HUES48 (cell line): Measurements from ENCODE around the gene ENHO.

Experiments
- H3K27ac ChIP-seq: one replicate; pipeline ENCODE4 v1.7.0; 2013; ENCODE audit warnings: low read depth, low read length, inconsistent platforms
- H3K27me3 ChIP-seq: 2 replicates; pipeline ENCODE4 v1.6.1; 2013; ENCODE audit warnings: mild to moderate bottlenecking, low read length; ENCODE audit not compliant: control insufficient read depth, insufficient read depth
- H3K36me3 ChIP-seq: 2 replicates; pipeline ENCODE4 v1.6.1; 2013; ENCODE audit warnings: low read length; ENCODE audit not compliant: control insufficient read depth, insufficient read depth
- H3K4me1 ChIP-seq: 2 replicates; pipeline ENCODE4 v1.6.1; 2013; ENCODE audit warnings: mild to moderate bottlenecking, low read length; ENCODE audit not compliant: control insufficient read depth, insufficient read depth
- H3K4me3 ChIP-seq: 2 replicates; pipeline ENCODE4 v1.5.1; 2013; ENCODE audit warnings: mild to moderate bottlenecking, low read depth, low read length
- H3K9ac ChIP-seq: 2 replicates; pipeline ENCODE4 v1.6.1; 2013; ENCODE audit warnings: mild to moderate bottlenecking, low read depth, low read length, moderate library complexity
- H3K9me3 ChIP-seq: 2 replicates; pipeline ENCODE4 v1.6.1; 2013; ENCODE audit warnings: low read length; ENCODE audit not compliant: control insufficient read depth, insufficient read depth

The ENHO gene

GRCh38 chr9:34522091-34522887 lies 501 bp downstream of the ENHO start:
- H3K27me3 ChIP-seq, result peaks cover 31% of the 10 kb centered on the region
- peak overlapping the region; percentile 70 for H3K4me3 ChIP-seq
- no peaks in the 10 kb centered on the region for H3K36me3 ChIP-seq
- no peaks in the 10 kb centered on the region for H3K9me3 ChIP-seq
- peaks cover 6% of the 10 kb centered on the region for H3K4me1 ChIP-seq
- no peak overlapping the region for H3K27ac ChIP-seq
- H3K9ac ChIP-seq, result no peak overlapping the region

- Histone ChIP-seq H3K9ac (no peak overlapping the region), H3K4me3 (no peak overlapping the region; the same call in 1 of the 2 replicates), H3K27ac (no peak overlapping the region), H3K27me3 (peaks cover 31% of the 10 kb centered on the region), H3K9me3 (no peaks in the 10 kb centered on the region), H3K4me1 (peaks cover 6% of the 10 kb centered on the region), H3K36me3 (no peaks in the 10 kb centered on the region)
Measured at GRCh38 chr9:34521406-34522045, 1.3 kb downstream of the ENHO start.

GRCh38 chr9:34520505-34521385 lies 2.0 kb downstream of the ENHO start:
- Histone ChIP-seq H3K9me3 (no peaks in the 10 kb centered on the region), H3K4me1 (peaks cover 6% of the 10 kb centered on the region), H3K27ac (no peak overlapping the region), H3K27me3 (peaks cover 27% of the 10 kb centered on the region), H3K4me3 (no peak overlapping the region), H3K9ac (no peak overlapping the region), H3K36me3 (no peaks in the 10 kb centered on the region)

- H3K4me3 ChIP-seq, result no peak overlapping the region
- no peak overlapping the region for H3K27ac ChIP-seq
- H3K27me3 ChIP-seq, result peaks cover 27% of the 10 kb centered on the region
Measured at GRCh38 chr9:34520096-34520495, 2.7 kb downstream of the ENHO start.

GRCh38 chr9:34519321-34520020 lies 3.3 kb downstream of the ENHO start:
- Histone ChIP-seq H3K27me3 (peaks cover 20% of the 10 kb centered on the region), H3K4me3 (no peak overlapping the region), H3K4me1 (peaks cover 6% of the 10 kb centered on the region), H3K9ac (no peak overlapping the region), H3K9me3 (no peaks in the 10 kb centered on the region), H3K27ac (no peak overlapping the region), H3K36me3 (no peaks in the 10 kb centered on the region)

More at GRCh38 chr9:34520096-34520495, 2.7 kb downstream of the ENHO start:
- Histone ChIP-seq H3K36me3 (no peaks in the 10 kb centered on the region), H3K9me3 (no peaks in the 10 kb centered on the region), H3K9ac (no peak overlapping the region), H3K4me1 (peaks cover 6% of the 10 kb centered on the region)

GRCh38 chr9:34518896-34519295 lies 3.9 kb downstream of the ENHO start:
- Histone ChIP-seq H3K27me3 (peaks cover 15% of the 10 kb centered on the region), H3K4me1 (peaks cover 8% of the 10 kb centered on the region), H3K4me3 (no peak overlapping the region), H3K36me3 (no peaks in the 10 kb centered on the region), H3K27ac (no peak overlapping the region), H3K9me3 (no peaks in the 10 kb centered on the region), H3K9ac (no peak overlapping the region)

- no peak overlapping the region for H3K9ac ChIP-seq
- no peak overlapping the region for H3K4me3 ChIP-seq
- peaks cover 12% of the 10 kb centered on the region for H3K27me3 ChIP-seq
Measured at GRCh38 chr9:34518110-34518616, 4.6 kb downstream of the ENHO start.

GRCh38 chr9:34517185-34517584 lies 5.6 kb downstream of the ENHO start:
- H3K9ac ChIP-seq, result no peak overlapping the region
- peaks cover 7% of the 10 kb centered on the region for H3K27me3 ChIP-seq
- no peak overlapping the region for H3K27ac ChIP-seq

More at GRCh38 chr9:34518110-34518616, 4.6 kb downstream of the ENHO start:
- no peaks in the 10 kb centered on the region for H3K36me3 ChIP-seq
- H3K27ac ChIP-seq, result no peak overlapping the region
- H3K4me1 ChIP-seq, result peaks cover 10% of the 10 kb centered on the region
- H3K9me3 ChIP-seq, result no peaks in the 10 kb centered on the region

GRCh38 chr9:34515959-34516358 lies 6.8 kb downstream of the ENHO start:
- Histone ChIP-seq H3K36me3 (no peaks in the 10 kb centered on the region), H3K27ac (no peak overlapping the region), H3K4me1 (peaks cover 32% of the 10 kb centered on the region)

More at GRCh38 chr9:34517185-34517584, 5.6 kb downstream of the ENHO start:
- Histone ChIP-seq H3K36me3 (no peaks in the 10 kb centered on the region), H3K4me3 (no peak overlapping the region), H3K4me1 (peaks cover 20% of the 10 kb centered on the region), H3K9me3 (no peaks in the 10 kb centered on the region)

GRCh38 chr9:34514816-34515215 lies 8.0 kb downstream of the ENHO start:
- no peaks in the 10 kb centered on the region; the same call in 1 of the 2 replicates for H3K27me3 ChIP-seq
- H3K4me3 ChIP-seq, result no peak overlapping the region
- H3K9ac ChIP-seq, result no peak overlapping the region
- peaks cover 41% of the 10 kb centered on the region for H3K4me1 ChIP-seq
- H3K9me3 ChIP-seq, result no peaks in the 10 kb centered on the region
- H3K27ac ChIP-seq, result no peak overlapping the region
- no peaks in the 10 kb centered on the region for H3K36me3 ChIP-seq

More at GRCh38 chr9:34515959-34516358, 6.8 kb downstream of the ENHO start:
- no peaks in the 10 kb centered on the region for H3K9me3 ChIP-seq
- no peak overlapping the region for H3K9ac ChIP-seq
- no peaks in the 10 kb centered on the region; the same call in 1 of the 2 replicates for H3K27me3 ChIP-seq
- H3K4me3 ChIP-seq, result no peak overlapping the region
